ENCODE measurements around the gene EPS8L3.

The EPS8L3 gene

DNA sequence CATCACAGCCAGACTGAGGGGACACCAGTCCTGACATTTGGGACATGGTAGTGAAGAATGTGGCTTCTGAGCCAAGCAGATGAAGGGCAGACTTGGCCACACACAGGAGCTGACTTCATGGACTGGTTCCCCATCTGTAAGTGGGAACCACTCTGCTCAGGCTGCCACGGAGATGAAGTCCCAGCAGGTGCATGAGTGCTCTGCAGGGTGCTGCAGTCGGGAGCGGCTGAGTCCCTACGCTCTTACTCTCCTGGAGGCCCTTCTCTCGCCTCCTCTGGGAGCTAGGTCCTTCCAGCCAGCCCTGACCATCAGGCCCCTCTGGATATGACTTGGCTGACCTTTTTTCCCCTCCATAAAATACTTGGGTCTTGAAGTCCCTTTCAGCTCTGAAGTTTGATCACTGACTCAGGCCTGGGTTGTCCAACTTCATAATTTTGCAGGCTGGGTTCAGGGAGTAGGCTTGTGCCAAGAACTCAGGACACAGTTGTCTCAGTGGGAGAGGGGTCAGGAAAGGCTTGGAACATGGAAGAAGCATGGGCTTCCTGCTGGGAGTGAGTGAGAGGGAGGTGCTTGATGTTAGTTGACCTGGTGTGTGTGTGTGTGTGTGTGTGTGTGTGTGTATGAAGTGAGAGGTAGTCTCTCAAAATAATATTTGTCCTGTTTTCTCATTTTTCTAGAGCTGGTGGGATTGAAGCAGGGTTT lies 21.0 kb upstream of the EPS8L3 start:
- Histone ChIP-seq H3K4me3 (ENCODE audit: low read length) (no peak overlapping the region), H3K9ac (ENCODE audit: low read length) (no peak overlapping the region), H3K79me2 (ENCODE audit: low read length) (no peaks in the 10 kb centered on the region), H3K4me2 (ENCODE audit: low read length) (no peak overlapping the region), H3K36me3 (replicated peaks; ENCODE audit: low read depth, low read length) (no peaks in the 10 kb centered on the region), H3K27ac (ENCODE audit: low read length) (no peak overlapping the region), H3K27me3 (ENCODE audit: low read depth, low read length) (no peaks in the 10 kb centered on the region), H4K20me1 (ENCODE audit: insufficient read depth, low read length) (no peaks in the 10 kb centered on the region), H3K4me1 (ENCODE audit: low read length) (0 out of 2 replicates have a peak, but pooled peaks cover 4% of the 10 kb centered on the region), H2AFZ (ENCODE audit: low read depth, low read length) (no peak overlapping the region), H3K9me3 (ENCODE audit: insufficient read depth, low read length) (no peaks in the 10 kb centered on the region)
- TF ChIP-seq EZH2phosphoT487 (IDR thresholded peaks at IDR 0.05; ENCODE audit: low read depth): no peak
- no peak for TF ChIP-seq CTCF (IDR thresholded peaks at IDR 0.05; ENCODE audit: low read depth, low read length)

- no peak overlapping the region for H3K9ac ChIP-seq (ENCODE audit: low read length)
- no peak overlapping the region for H3K4me3 ChIP-seq (ENCODE audit: low read length)
- H3K27ac ChIP-seq (ENCODE audit: low read length): no peak overlapping the region
- H3K4me2 ChIP-seq (ENCODE audit: low read length): no peak overlapping the region
- H3K27me3 ChIP-seq (ENCODE audit: low read depth, low read length): no peaks in the 10 kb centered on the region
- TF ChIP-seq CTCF (IDR thresholded peaks at IDR 0.05; ENCODE audit: low read depth, low read length) (no peak), EZH2phosphoT487 (IDR thresholded peaks at IDR 0.05; ENCODE audit: low read depth) (no peak)
- no peak overlapping the region for H2AFZ ChIP-seq (ENCODE audit: low read depth, low read length)
- no peaks in the 10 kb centered on the region for H3K9me3 ChIP-seq (ENCODE audit: insufficient read depth, low read length)
- no peaks in the 10 kb centered on the region for H3K36me3 ChIP-seq (replicated peaks; ENCODE audit: low read depth, low read length)
- no peaks in the 10 kb centered on the region for H3K79me2 ChIP-seq (ENCODE audit: low read length)
- no peaks in the 10 kb centered on the region for H3K4me1 ChIP-seq (ENCODE audit: low read length)
- no peaks in the 10 kb centered on the region for H4K20me1 ChIP-seq (ENCODE audit: insufficient read depth, low read length)
Measured at GRCh38 chr1:109783436-109783835, 19.7 kb upstream of the EPS8L3 start.

DNA sequence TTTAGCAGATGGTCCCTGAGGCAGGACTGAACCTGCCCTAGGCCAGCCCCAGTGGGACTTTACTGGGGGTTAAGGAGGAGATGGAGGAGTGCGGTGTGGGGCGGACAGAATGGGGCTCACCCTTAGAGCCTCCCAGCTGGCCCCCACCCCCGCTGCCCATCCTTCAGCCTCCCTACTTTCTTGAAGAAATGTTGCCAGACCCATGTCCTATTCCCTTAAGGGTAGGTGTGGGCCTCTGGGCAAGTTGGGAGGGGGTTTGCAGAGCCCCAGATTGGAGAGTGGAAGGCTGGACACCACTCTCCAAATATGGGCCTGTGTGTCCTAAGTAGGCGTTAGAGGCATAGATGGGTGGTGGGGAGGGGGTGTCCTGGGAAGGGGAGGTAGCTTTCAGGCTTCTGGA lies 19.2 kb upstream of the EPS8L3 start:
- Histone ChIP-seq H3K9ac (ENCODE audit: low read length) (no peak overlapping the region), H3K4me2 (ENCODE audit: low read length) (no peak overlapping the region), H3K4me1 (ENCODE audit: low read length) (no peaks in the 10 kb centered on the region), H3K79me2 (ENCODE audit: low read length) (no peaks in the 10 kb centered on the region), H4K20me1 (ENCODE audit: insufficient read depth, low read length) (no peaks in the 10 kb centered on the region), H2AFZ (ENCODE audit: low read depth, low read length) (no peak overlapping the region), H3K27me3 (ENCODE audit: low read depth, low read length) (no peaks in the 10 kb centered on the region), H3K27ac (ENCODE audit: low read length) (no peak overlapping the region), H3K36me3 (replicated peaks; ENCODE audit: low read depth, low read length) (no peaks in the 10 kb centered on the region), H3K9me3 (ENCODE audit: insufficient read depth, low read length) (no peaks in the 10 kb centered on the region), H3K4me3 (ENCODE audit: low read length) (no peak overlapping the region)
- no peak for TF ChIP-seq CTCF (IDR thresholded peaks at IDR 0.05; ENCODE audit: low read depth, low read length)
- TF ChIP-seq EZH2phosphoT487 (IDR thresholded peaks at IDR 0.05; ENCODE audit: low read depth): no peak

DNA sequence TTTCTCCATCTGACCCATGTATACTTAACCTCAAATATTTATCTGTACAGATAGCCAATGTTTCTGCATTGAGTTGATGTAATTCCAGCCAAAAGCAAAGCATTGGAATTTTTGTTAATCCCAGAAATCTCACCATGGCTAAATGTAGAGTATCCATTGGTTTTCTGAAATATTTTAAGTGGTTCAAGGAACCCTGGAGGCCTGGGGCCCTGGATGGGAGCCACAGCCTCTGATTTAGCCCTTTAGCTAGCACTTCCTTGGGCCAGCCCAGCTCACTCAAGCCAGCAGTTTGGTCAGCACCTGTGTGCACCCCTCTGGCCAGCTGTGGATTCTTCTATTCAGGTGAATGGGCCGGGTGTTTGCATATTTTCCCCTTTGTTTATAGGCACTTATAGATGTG lies 18.8 kb upstream of the EPS8L3 start:
- Histone ChIP-seq H3K27me3 (ENCODE audit: low read depth, low read length) (no peaks in the 10 kb centered on the region), H3K4me3 (ENCODE audit: low read length) (no peak overlapping the region), H3K4me2 (ENCODE audit: low read length) (no peak overlapping the region), H3K9ac (ENCODE audit: low read length) (no peak overlapping the region), H3K4me1 (ENCODE audit: low read length) (no peaks in the 10 kb centered on the region), H3K9me3 (ENCODE audit: insufficient read depth, low read length) (no peaks in the 10 kb centered on the region), H2AFZ (ENCODE audit: low read depth, low read length) (no peak overlapping the region), H4K20me1 (ENCODE audit: insufficient read depth, low read length) (no peaks in the 10 kb centered on the region), H3K79me2 (ENCODE audit: low read length) (no peaks in the 10 kb centered on the region), H3K27ac (ENCODE audit: low read length) (no peak overlapping the region), H3K36me3 (replicated peaks; ENCODE audit: low read depth, low read length) (no peaks in the 10 kb centered on the region)
- no peak for TF ChIP-seq EZH2phosphoT487 (IDR thresholded peaks at IDR 0.05; ENCODE audit: low read depth)
